H4 (cell line): ENCODE results near the gene CRYBB3. TPM values are rescaled to one million over a fixed set of nuclear protein-coding genes. Genes with fewer than 3 reads are reported as not detected.

ENCODE experiments used
- total RNA-seq: library from RNA; depleted of rRNA; stranded (reverse); fragments of >200 nt; shearing (Covaris generic); gene quantifications from 2 replicates; pipeline ENCODE4 v1.2.3, GENCODE V29; 2014; rRNA removed

The CRYBB3 gene
- total RNA-seq, 1 experiment from 2014 or later = not detected

Other genes starting within 250 kb of the CRYBB3 start
- gene KIAA1671, start 247.1 kb upstream of the CRYBB3 start, total RNA-seq = 1.7 and 3.2 TPM in 2 replicates
- 0.51 and 1.6 TPM in 2 replicates for gene CRYBB2, start 19.8 kb downstream of the CRYBB3 start, total RNA-seq